Transverse colon (tissue), 4 donors: ENCODE data around the gene ISL1. TPM values are rescaled to one million over a fixed set of nuclear protein-coding genes. Genes with fewer than 3 reads are reported as not detected.

Experiments used
- DNase-seq: peaks from one replicate; pipeline ENCODE4 v3.0.0-alpha.2; 2019
- H3K27ac ChIP-seq, 4 donors: fragments of 200-600 bp; sonication (generic); 2 replicates each; pipeline ENCODE4 v1.5.1; 2016 to 2018; ENCODE audit warnings: inconsistent platforms in 4 of 4
- H3K27me3 ChIP-seq: fragments of 200-600 bp; sonication (generic); 2 replicates; pipeline ENCODE4 v1.5.1; 2017; ENCODE audit warnings: inconsistent platforms
- H3K36me3 ChIP-seq, 4 donors: fragments of 200-600 bp; sonication (generic); 2 replicates each; pipeline ENCODE4 v1.5.1; 2017 to 2019; ENCODE audit warnings: inconsistent platforms in 4 of 4
- H3K4me1 ChIP-seq, 4 donors: fragments of 200-600 bp; sonication (generic); 2 replicates each; pipeline ENCODE4 v1.5.1; 2017 to 2020; ENCODE audit warnings: inconsistent platforms in 4 of 4
- H3K4me3 ChIP-seq, 4 donors: fragments of 200-600 bp; sonication (generic); 1 replicate in 1 of 4; 2 replicates in 3 of 4; pipeline versions ENCODE4 v1.5.1 to v1.6.1; 2017 to 2019; ENCODE audit warnings: inconsistent platforms in 4 of 4
- H3K9me3 ChIP-seq, 2 donors: fragments of 200-600 bp; sonication (generic); 2 replicates each; pipeline ENCODE4 v1.5.1; 2017 to 2019; ENCODE audit warnings: inconsistent platforms in 2 of 2
- CTCF ChIP-seq, 5 experiments: fragments of 200-600 bp in 3 of 5; fragments of 450-650 bp in 2 of 5; sonication (generic) in 3 of 5; IDR thresholded peaks; 1 replicate in 2 of 5; 2 replicates in 3 of 5; pipeline ENCODE4 v1.5.1; 2016 to 2017; ENCODE audit warnings: antibody characterized with exemption in 5 of 5, inconsistent platforms in 3 of 5, mild to moderate bottlenecking in 2 of 5, moderate library complexity in 1 of 5
- EP300 ChIP-seq: sonication (generic); formaldehyde crosslinking; IDR thresholded peaks from one replicate; pipeline ENCODE4 v1.6.1; 2017; ENCODE audit warnings: antibody characterized with exemption, low read depth
- POLR2A ChIP-seq: fragments of 450-650 bp; IDR thresholded peaks from one replicate; pipeline ENCODE4 v1.6.1; 2016; ENCODE audit warnings: antibody characterized with exemption, mild to moderate bottlenecking, moderate library complexity
- POLR2AphosphoS5 ChIP-seq, 3 donors: sonication (generic); formaldehyde crosslinking; IDR thresholded peaks; one replicate each; pipeline ENCODE4 v1.6.1; 2016; ENCODE audit warnings: antibody characterized with exemption in 3 of 3
- WGBS, 2 donors: methylation state at CpG; one replicate each; pipeline ENCODE4 v1.1.5; 2018; ENCODE audit warnings: low coverage in 1 of 2; 5-methylcytosine and 5-hydroxymethylcytosine counted together
- in situ Hi-C, 4 donors: fragments of 200-750 bp; cut with MboI; loops; one replicate each; pipeline versions ENCODE4 v1.15.0 to v1.15.1; 2017; ENCODE audit warnings: low sequenced_read_pairs in 3 of 4, low pct_ligation_motif_present in 1 of 4, low pct_unique_long_range_greater_than_20kb in 1 of 4
- intact Hi-C: fragments of 100-400 bp; cut with DNase I; formaldehyde crosslinking; loops from one replicate; pipeline ENCODE4 v1.15.1; 2023; ENCODE audit warnings: low total_unique reads
- total RNA-seq, 4 donors: library from RNA; depleted of rRNA; stranded (reverse); fragments of >200 nt; gene quantifications; one replicate each; pipeline ENCODE4 v1.1.0, GENCODE V29; 2016

The ISL1 gene
- total RNA-seq, 4 donors from 2014 or later = 0.41 to 0.48 TPM; not detected in 2

DNA sequence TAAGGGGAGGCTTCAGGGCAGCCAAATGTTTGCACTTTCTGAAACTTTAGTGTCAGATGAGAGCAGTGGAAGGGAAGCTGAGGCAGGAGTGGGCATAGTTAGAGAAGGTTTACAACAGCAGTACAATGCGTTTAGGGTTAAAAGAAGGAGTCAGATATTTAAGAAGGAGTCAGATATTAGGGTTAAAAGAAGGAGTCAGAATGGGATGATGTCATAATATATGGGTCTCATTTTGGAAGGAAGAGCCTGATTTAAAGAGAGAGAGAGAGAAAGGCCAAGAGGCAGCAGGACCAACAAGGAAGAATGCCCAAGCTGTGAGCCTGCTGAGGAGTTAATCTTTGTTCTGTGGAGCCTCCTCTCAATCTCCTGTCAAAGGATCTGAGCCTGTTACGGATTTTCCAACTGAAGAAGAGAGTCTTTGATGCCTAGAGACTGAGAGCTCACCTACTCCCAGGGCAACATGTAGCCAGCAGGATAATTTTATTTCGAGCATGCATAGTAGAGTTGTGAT is 9.5 kb downstream of the ISL1 start:
- Histone ChIP-seq H3K4me3 (no peak overlapping the region), H3K27me3 (peaks cover 99% of the 10 kb centered on the region), H3K4me1 (peaks cover 0 to 9% (median 2%) of the 10 kb centered on the region in 4 donors), H3K36me3 (no peaks in the 10 kb centered on the region), H3K9me3 (no peaks in the 10 kb centered on the region), H3K27ac (no peak overlapping the region)
- in situ Hi-C loops = no loop called here
- intact Hi-C loops = no loop called here
- TF ChIP-seq POLR2A (no peak), EP300 (no peak), POLR2AphosphoS5 (IDR thresholded peaks at IDR 0.05) (no peak), CTCF (IDR thresholded peaks at IDR 0.05) (no peak)
- no peak for DNase-seq
- 33 to 44% methylated on average over 1 to 3 of the region's 3 CpGs for WGBS, 2 donors

- H3K36me3 ChIP-seq = no peaks in the 10 kb centered on the region
- 63 to 67% methylated on average over 2 of the region's 2 CpGs for WGBS, 2 donors
- DNase-seq = no peak
- intact Hi-C loops = no loop called here
- in situ Hi-C loops = no loop called here
- no peak overlapping the region for H3K4me3 ChIP-seq
- H3K27ac ChIP-seq = no peak overlapping the region
- peaks cover 99% of the 10 kb centered on the region for H3K27me3 ChIP-seq
- no peaks in the 10 kb centered on the region for H3K9me3 ChIP-seq
- TF ChIP-seq CTCF (IDR thresholded peaks at IDR 0.05) (no peak), EP300 (no peak), POLR2A (no peak)
- H3K4me1 ChIP-seq = peaks cover 0 to 12% (median 2%) of the 10 kb centered on the region in 4 donors
Measured at GRCh38 chr5:51394609-51395008, 11.4 kb downstream of the ISL1 start.

- intact Hi-C loops = no loop called here
- in situ Hi-C loops = no loop called here
- Histone ChIP-seq H3K36me3 (no peaks in the 10 kb centered on the region), H3K4me1 (peaks cover 0 to 6% (median 0%) of the 10 kb centered on the region in 4 donors), H3K4me3 (no peak overlapping the region), H3K27ac (no peak overlapping the region), H3K27me3 (peaks cover 99% of the 10 kb centered on the region), H3K9me3 (no peaks in the 10 kb centered on the region)
- TF ChIP-seq POLR2A (no peak), POLR2AphosphoS5 (IDR thresholded peaks at IDR 0.05) (no peak), EP300 (no peak), CTCF (IDR thresholded peaks at IDR 0.05) (no peak)
- no peak for DNase-seq
- 59% methylated on average over 6 of the region's 6 CpGs; no CpG with 5 or more reads in 1 of the 2 donors for WGBS, 2 donors
Measured at GRCh38 chr5:51395245-51395644, 12.0 kb downstream of the ISL1 start.

GRCh38 chr5:51395666-51396356 is 12.6 kb downstream of the ISL1 start:
- in situ Hi-C loops (no loop called here), intact Hi-C loops (no loop called here)
- Histone ChIP-seq H3K9me3 (no peaks in the 10 kb centered on the region), H3K27ac (no peak overlapping the region), H3K4me3 (no peak overlapping the region), H3K27me3 (peaks cover 99% of the 10 kb centered on the region), H3K36me3 (no peaks in the 10 kb centered on the region), H3K4me1 (peaks cover 0 to 6% (median 0%) of the 10 kb centered on the region in 4 donors)
- 36 to 46% methylated on average over 10 of the region's 10 CpGs for WGBS, 2 donors
- no peak for DNase-seq
- TF ChIP-seq EP300 (no peak), POLR2A (no peak), POLR2AphosphoS5 (IDR thresholded peaks at IDR 0.05) (no peak), CTCF (IDR thresholded peaks at IDR 0.05) (no peak)
